Activated naive CD4-positive, alpha-beta T cell treated with anti-CD3 and anti-CD28 coated beads, Interleukin-2, amount 50 U/mL, for 16 hours (primary cell): ENCODE measurements around the gene CARD10.
"Not testable (repeated sequence)": the region's sequence is repeated elsewhere in the genome, so short reads cannot be mapped to it uniquely, and the experiment has no call there.

Experiments used
- DNase-seq: peaks from one replicate; pipeline ENCODE4 v3.0.0-alpha.2; 2020

The CARD10 gene

DNA sequence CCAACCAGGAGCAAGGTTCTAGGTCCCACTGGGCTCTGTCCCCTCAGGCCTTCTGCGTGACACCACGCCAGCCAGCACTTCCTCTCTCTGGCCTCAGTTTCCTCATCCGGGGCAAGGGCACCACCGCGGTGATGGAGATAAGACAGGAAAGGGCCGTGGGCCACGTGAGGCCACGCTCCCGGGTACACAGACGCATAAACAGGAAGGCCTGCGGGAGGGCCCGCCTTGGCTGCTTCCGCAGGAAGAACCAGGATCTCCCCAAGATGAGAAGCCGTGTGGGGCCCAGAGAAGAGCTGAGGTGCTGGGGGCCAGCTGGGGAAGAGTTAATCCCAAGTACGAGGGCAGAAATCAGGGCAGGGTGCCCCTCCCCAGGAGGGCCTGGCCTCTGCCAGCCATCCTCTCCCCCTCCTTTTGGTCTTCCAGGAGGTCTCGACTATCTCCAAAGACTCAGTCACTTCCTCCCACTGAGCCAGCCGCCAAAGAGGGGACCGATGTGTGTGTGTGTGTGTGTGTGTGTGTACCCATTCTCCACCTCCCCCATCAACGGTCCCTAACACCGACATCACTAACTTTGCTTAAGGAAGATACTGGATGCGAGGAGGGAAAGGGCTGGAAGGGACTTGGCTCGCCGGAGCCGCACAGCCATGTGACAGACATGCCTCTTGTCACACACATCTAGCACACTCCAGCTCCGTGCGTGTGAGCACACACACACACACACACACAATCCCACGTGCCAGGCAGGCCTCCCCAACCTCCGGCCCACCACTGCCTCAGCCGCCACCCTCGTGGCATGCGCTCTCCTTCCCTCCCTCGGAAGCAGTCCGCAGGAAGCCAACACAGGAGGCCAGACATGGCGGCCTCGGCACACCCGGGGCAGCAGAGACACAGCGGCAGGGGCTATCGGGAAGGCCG is 34.5 kb downstream of the CARD10 start:
- DNase-seq = peak; percentile 75

DNA sequence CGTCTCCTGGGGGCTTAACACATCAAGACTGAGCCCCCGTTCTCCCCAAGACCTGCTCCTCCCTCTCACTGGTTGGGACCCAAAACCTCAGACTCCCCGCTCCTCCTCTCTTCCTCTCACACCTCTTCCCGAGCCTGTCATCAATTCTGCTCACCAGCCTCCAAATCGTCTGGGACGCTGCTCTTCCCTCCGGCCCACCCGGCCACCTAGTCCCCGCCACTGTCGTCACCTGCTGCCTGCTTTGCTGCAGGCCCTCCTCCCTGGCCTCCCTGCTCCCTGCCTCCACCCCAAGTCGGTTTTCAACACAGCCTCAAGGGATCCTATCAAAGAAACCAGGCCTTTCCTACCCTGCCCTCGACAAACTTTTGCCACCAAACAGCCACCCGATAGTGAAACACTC is 36.2 kb downstream of the CARD10 start:
- no peak for DNase-seq

DNA sequence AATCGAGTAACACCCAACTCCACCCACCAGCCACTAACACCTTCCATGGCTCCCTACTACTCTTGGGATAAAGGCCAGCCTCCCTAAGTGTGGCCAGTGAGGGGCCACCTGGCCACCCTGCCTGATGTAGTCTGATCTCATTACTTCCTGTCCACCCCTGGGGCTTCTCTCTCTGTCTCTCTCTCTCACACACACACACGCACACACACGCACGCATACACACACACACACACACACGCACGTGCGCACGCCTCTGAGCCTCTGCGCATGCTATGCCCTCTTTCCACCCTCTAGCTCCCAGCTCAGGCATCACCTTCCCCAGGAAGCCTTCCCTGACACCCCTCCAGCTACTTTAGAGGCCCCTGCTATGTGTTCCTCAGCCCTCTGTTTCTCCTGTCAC is 37.0 kb downstream of the CARD10 start:
- no peak for DNase-seq

DNA sequence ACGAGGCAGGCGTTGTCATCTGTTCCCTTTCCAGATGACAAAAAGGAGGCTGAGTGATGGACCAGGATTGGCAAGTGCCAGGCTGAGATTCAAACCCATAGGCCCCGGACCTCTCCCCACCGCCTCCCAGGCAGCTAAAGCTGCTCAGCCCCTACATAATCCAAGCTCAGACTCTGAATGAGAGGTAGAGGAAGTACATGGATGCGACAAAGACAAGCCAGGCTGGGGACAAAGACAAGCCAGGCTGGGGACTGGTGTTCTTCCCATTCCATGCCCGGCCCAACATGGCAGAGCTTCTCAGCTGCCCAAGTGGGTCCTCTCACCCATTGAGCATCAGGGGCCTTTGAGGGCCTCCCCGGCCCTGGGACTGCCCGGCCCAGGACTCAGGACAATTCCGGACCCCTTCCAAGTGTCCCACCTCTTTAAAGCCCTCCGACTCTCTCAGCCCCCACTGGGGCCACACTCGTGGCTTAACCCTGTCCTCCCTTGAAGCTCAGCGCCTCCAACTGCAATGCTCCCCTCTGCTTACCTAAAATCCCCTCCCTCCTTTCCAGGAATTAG is 37.8 kb downstream of the CARD10 start:
- no peak for DNase-seq

DNA sequence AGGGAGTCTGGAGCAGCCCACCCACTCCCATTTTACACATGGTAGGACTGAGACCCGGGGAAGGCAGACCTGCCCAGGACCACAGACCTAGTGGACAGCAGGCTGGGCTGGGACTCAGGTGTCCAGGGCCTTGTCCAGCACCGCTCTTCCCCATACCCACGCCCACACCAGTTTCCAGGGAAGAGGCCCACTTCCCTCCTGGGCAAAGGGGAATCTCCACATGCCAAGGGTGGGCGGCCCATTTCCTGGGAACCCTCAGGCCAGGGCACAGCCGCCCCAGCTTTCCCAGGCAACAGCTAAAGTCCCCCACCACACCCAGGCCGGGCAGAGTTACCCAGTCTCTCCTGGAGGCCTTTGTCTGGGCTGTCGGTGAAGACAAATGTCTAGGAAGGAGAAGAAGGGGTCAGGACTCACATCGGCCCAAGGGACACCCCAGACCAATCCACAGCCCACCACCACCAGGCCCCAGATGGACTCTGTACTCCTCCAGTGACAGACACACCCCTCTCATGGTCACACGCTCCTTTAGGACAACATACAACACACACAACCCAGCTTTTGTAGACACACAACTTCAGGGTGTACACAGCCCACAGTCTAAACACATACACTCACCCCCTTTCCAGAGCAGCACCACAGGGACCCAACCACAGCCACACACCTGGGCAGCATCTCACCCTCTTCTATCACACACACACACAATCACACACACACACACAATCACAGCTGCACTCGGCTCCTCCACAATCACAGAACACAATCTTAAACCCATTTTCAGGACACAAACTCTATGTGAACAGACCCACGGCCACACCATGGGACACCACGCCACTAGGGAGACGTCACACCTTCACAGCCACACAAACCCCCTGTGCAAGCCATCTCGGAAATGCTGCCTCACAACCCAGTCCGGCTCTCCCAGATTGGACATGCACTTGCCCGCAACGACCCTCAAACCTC is 38.5 kb downstream of the CARD10 start:
- no peak for DNase-seq

DNA sequence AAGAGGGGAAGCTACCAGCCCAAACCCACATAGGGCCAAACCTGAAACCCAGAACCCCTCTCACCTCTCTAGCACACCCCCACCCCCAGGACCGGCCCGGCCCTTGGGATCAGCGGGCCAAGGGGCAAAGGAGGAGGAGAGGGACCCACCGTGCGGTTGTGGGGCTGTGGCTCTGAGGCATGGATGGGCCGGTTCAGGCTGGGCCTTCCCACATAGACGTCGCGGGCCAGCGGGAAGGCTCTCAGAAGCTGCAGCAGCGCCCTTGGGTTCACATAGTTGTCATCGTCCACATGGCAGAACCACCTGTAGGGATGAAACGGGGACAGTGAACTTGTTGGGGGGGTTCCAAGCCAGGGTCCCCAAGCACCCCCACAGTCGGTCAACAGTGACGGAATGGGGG is 40.0 kb downstream of the CARD10 start:
- no peak for DNase-seq

DNA sequence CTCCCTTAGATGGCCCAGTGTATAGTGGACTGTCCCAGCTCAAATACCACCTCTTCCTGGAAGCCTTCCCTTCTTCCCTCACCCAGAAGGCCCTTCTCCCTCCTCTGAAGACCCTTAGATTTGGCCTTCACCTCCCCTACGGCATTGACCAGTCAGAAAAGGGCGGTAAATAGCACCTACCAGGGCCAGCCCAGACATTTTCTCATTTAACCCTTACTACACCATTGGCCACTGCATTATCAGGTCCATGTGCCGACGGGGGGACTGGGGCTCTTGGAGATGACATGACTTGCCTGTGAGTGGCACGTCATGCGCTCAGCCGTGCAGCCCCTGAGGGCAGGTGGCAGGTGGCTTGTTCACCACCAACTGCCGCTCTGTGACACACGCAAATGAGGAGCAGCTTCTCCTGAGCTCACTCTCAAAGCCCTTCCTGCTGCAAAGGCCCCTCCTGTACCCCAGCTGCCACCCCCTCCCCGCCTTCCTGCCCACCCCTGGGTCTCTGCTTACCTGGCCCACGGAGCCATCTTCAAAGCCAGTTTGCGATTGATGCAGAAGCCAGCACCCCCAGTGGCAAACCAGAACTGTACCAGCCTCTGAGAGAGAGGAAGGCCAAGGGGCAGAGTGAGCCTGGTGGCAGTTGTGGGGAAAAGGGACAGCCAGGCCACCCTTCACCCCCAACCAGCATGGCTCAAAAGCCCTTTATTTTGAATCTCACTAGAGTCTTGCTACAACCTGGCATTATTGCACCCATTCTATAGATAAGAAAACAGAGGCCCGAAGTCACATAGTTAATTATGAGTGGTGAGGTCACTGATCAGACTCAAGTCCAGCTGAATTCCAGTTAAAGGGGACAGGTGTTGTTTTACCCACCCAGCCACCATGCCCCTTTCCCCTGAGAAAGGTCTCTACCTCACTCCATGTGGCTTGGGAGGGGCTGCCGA is 42.6 kb downstream of the CARD10 start:
- DNase-seq = no peak

DNA sequence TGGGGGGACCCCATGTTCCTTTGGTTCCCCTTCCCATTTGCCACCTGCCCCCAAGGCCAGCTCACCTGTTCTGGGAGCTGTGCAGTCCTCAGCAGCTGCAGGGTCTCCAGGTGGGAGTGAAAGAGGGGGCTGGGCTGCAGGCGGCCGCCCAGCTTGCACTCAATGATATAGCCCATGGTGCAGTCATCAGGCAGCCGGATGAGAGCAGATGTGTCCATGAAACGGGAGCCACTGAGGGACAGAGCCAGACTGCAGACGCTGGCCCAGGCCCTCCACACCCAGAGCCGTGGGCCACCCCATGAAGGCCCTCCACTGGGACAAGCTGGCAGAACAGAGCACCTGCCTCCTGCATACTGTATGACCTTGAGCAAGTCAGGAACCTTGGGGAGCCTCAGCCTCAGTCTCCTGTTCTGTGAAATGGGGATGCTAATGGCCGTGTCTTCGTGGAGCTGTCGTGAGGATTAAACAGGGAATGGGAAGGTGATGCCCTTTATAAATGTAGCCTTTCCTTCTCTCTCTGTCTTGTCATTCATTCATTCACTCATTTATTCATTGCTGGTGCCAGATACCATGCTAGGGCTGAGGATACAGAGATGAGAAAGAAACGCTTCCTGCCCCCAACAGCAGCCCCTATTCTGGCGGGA is 44.6 kb downstream of the CARD10 start:
- no peak for DNase-seq

DNA sequence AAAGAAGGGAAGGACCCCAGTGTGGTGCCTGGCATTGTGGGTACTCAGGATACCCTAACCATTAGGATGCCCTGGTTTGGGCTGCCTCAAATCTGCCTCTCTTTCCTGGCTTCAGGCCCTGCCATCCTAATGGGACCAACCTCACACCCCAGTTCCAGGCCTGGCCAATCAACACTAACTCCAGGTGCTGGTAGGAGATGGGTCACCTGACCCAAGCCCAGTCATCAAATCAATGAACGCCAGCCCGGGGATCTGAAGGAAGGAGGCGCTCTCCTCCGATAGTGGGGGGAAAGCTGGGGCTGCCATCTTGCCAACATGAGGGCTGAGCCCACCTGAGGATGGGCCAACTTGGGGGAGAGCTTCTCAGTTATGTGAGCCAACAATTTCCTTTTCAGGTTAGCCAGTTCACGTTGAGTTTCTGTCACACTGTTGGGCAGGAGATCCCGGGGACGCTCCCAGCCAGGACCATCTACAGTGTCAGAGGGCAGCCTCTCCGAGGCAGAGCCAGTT is 45.7 kb downstream of the CARD10 start:
- no peak for DNase-seq

DNA sequence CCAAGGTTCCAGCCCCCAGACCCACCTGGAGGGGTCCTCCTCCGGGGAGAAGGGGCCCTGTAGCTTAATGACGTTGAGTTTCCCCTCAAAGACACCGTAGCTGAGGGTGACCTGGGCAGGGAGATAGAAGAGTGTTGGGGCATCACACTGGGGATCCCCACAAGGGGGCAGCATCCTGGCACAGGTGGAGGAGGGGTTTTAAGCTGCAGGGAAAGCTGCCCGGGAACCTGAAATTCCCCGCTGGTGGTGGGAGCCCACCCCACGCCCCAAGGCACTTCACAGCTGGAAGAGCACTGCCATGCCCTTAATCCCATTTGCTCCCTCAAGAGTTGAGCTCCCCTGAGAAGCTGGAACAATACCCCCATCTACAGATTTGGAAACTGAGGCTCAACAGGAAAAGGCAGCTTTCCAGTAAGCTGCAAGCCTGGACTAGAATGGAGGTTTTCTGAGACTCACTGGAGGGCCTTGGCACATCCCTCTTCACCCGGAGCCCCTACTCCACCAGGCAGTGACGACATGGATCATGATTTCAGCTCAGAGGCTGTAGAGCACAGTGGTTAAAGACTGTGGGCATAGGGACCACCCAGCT is 46.7 kb downstream of the CARD10 start:
- peak; percentile 43 for DNase-seq

DNA sequence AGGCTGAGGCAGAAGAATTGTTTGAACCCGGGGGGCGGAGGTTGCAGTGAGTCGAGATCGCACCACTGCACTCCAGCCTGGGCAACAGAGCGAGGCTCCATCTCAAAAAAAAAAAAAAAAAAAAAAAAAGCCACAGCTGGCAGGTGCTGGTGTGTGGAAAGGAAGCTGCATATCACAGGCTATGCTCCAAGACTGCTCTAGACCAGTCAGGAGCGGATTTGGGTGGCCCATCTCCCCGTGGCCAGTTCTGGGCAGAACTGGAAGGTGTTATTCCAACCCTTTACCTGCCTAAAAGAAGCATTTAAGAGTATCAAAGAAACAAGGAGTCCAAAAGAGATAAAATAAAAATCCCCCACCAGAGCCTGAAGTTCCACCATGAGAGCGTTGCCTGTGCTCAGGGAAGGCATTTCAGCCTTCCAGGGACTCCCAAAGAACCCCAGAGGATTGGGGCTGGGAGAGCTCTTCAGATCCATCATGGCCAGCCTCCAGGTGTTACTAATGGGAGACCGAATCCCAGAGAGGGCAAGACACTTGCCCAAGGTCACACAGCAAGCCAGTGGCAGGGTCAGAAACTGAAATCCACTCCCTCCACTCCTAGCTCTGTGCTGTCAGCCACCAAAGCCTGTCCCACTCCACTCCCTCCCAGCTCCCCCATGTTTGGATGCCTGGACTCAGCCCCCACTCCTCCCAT is 47.3 kb downstream of the CARD10 start:
- no peak for DNase-seq

DNA sequence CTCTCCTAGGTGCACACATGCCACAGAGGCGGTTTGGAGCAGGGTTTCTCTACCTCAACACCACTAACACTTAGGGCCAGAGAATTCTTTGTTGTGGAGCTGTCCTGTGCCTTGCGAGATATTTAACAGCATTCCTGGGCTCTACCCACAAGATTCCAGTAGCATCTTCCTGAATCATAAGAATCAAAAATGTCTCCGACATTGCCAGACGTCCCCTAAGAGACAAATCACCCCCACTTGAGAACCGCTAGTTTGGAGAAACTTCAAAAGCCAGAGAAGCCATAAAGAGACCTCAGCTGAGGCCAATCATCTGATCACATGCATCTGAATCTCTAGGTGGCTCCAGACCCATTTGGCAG is 49.1 kb downstream of the CARD10 start:
- no peak for DNase-seq

DNA sequence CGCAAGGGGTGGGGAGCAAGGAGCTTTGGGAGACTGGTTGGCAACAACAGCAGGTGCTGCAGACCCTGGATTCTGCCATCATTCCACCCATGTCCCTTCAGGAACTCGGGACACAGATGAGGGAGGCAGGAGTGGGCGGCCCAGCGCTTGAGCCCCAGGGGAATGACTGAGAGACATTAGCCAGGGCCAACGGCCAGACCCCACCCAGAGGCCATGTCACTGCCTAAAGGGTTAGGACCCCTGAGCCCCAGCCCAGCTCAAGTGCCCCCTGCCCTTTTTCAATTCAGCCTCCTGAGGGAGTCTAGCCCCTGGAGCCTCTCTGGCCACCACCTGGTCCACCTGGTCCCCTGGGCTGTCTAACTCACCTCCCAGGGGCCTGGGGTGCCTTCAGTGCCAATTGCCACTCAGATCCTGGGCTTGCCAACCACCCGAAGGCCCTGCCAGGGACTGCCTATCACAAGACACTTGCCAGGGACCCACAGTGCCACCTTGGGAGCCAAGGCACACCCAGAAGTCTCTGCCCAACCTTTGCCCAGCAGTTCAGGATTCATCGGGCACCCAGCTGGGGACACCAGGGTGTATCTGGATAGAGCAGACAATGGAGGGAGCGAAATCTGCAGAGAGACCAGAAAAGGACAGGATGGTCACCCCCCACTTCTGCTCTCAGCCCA is 49.7 kb downstream of the CARD10 start:
- DNase-seq = no peak

DNA sequence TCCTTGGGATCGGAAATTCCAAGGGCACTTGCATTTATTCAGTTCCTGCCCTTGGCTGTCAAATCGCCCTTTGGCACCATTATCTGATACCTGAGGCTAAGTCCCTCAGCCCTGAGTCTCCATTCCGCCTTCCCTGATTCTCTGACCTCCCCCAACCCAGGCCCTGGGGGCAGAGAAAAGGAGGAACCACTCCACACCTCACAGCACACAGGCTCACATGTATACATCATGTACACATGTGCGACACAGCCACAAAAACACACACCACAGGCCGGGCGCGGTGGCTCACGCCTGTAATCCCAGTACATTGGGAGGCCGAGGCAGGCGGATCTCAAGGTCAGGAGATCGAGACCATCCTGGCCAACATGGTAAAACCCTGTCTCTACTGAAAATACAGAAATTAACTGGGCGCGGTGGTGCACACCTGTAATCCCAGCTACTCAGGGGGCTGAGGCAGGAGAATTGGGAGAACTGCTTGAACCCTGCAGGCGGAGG is 51.0 kb downstream of the CARD10 start:
- not testable (repeated sequence) for DNase-seq

DNA sequence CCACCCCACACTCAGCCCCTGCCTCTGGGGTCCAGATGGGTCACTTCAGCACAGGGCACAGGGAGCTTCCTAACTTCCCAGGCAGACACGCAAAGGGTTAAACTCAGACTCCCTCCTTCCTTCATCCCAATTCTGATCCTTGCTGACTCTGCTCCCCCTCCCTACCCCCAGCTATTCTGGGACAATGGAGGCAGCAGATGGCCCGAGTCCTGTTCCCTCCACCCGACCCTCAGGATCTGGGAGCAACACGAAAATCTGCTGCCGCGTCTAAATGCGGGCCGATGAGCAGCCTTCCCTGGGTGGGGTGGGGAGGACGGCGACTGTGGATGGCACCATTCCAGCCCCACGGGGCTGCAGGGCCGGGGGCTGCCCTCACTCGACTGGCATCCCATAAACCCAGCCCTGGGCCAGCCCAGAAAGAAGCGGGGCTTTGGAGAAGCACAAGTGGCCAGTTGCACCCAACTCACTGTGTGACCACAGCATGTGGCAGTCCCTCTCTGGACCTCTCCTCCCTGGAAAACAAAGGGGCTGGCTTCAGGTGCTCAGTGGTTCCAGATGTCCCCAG is 51.7 kb downstream of the CARD10 start:
- no peak for DNase-seq

DNA sequence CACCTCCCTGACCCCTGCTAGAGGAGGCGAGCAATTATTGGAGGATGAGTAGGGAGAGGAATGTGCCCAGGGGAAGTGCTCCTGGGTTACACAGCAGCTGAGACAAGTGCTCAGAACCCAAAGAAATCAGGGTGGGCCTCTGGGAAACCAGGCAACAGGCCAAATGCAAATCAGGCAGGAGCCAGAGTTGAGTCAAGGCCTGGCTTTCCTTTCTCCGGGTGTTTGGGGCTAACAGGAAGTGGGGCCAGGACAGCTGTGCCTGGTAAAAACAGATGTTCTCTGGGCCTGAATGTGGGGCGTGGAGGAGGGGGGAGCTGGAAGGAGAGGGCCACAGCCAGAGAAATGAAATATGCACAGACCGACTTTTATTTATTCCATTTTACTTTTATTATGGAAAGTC is 55.0 kb downstream of the CARD10 start:
- no peak for DNase-seq

DNA sequence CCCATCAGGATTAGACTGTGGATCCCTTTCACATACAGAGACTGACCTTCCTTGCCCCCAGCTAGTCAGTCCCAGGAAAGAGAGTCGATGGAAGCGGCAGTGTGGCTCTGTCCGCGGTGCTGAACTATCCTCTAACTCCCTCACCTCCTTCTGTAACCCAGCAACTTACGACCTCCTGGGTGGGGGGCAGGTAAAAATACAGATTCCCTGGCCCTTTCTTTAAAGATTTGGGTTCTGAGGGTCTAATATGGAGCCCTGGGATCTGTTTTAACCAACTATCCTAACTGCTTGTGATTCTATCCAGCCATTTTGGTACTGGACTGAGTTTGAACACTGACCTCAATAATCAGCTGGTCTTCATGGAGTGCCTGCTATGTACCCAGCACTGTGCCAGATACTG is 56.2 kb downstream of the CARD10 start:
- no peak for DNase-seq

DNA sequence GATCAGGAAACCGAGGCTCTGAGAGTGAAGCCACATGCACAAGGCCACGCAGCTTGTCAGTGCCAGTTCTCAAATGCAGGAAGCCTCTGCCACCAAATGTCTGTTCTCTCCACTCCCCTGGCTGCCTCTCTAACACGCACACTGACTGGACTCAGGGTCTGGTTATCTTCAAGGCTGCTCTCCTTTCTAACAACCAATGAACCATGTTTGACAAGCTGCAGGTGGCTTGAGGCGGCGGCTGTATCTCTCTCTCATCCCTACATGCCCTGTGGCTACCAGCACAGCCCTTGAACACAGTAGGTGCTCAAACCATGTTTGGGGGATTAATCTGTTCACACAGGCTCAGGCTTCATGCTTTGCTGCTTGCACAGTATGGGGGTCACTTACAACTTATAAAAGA is 56.8 kb downstream of the CARD10 start:
- no peak for DNase-seq

DNA sequence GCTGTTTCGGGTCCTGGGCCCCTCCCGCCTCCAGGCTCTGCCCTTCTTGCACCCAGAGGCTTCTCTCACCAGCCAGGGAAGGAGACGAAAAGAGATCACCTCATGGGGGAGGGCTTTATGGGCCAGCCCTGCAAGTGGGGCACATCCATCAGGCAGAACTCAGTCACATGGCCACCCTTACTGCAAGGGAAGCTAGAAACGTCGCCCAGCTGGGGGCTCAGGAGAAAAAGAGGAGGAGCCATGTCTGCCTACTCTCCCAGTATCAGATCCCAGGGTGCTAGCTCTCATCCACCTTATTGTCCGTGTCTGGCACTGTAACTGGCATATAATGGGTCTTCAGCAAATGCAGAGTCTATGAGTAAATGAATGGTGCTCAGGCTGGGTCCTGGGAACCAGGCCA is 57.3 kb downstream of the CARD10 start:
- DNase-seq = no peak
